Right lobe of liver (tissue), 6 donors: ENCODE results near the gene METAP2. TPM values are rescaled to one million over a fixed set of nuclear protein-coding genes. Genes with fewer than 3 reads are reported as not detected.

Source experiments
- ATAC-seq, 4 donors: fragments of 200-7000 bp; cut with Tn5 transposase; one replicate each; pipeline ENCODE4 v1.9.1; 2020; ENCODE audit warnings: mild to moderate bottlenecking in 4 of 4, moderate library complexity in 4 of 4
- DNase-seq, 3 donors: peaks; one replicate each; pipeline ENCODE4 v3.0.0-alpha.2; 2020
- H3K27ac ChIP-seq, 3 donors: fragments of 200-600 bp; one replicate each; pipeline ENCODE4 v1.8.0; 2022
- H3K27me3 ChIP-seq, 2 donors: fragments of 200-600 bp; one replicate each; pipeline ENCODE4 v1.8.0; 2022
- H3K36me3 ChIP-seq, 4 donors: fragments of 200-600 bp; sonication (generic) in 1 of 4; one replicate each; pipeline versions ENCODE4 v1.5.1 to v1.8.0; 2017 to 2022; ENCODE audit warnings: control low read depth in 1 of 4
- H3K4me1 ChIP-seq, 4 donors: fragments of 200-600 bp; sonication (generic) in 1 of 4; one replicate each; pipeline versions ENCODE4 v1.5.1 to v1.8.0; 2017 to 2022; ENCODE audit warnings: control low read depth in 1 of 4
- H3K4me3 ChIP-seq, 3 donors: fragments of 200-600 bp; one replicate each; pipeline ENCODE4 v1.8.0; 2022
- H3K9me3 ChIP-seq, 4 donors: fragments of 200-600 bp; sonication (generic) in 1 of 4; one replicate each; pipeline versions ENCODE4 v1.5.1 to v1.8.0; 2017 to 2022; ENCODE audit warnings: control low read depth in 1 of 4
- CTCF ChIP-seq, 4 donors: fragments of 200-600 bp in 3 of 4; fragments of 450-650 bp in 1 of 4; IDR thresholded peaks; one replicate each; pipeline versions ENCODE4 v1.5.1 to v1.8.0; 2016 to 2022; ENCODE audit warnings: antibody characterized with exemption in 4 of 4, mild to moderate bottlenecking in 2 of 4
- POLR2A ChIP-seq: fragments of 450-650 bp; IDR thresholded peaks from one replicate; pipeline ENCODE4 v1.6.1; 2017; ENCODE audit warnings: antibody characterized with exemption, mild to moderate bottlenecking
- WGBS: methylation state at CpG from one replicate; pipeline ENCODE4 v1.1.6; 2018; ENCODE audit warnings: low coverage, low lambda C conversion rate; ENCODE audit not compliant: insufficient coverage; ENCODE audit errors: missing lambda C conversion rate; 5-methylcytosine and 5-hydroxymethylcytosine counted together
- intact Hi-C, 2 donors: fragments of 100-400 bp; cut with DNase I; formaldehyde crosslinking; loops; one replicate each; pipeline versions ENCODE4 v1.11.2 to v1.14.1; 2022
- total RNA-seq, 6 experiments: library from RNA; depleted of rRNA in 2 of 6; stranded (reverse); fragments of >200 nt in 2 of 6; fragmentation: NEBNext Ultra II Directional in 3 of 6; extraction: Animal tissue kit (Norgen Biotek cat#: 25700) in 3 of 6; gene quantifications; one replicate each; pipeline versions ENCODE4 v1.1.0 to v1.2.4, GENCODE V29; 2016 to 2023
- donor health status: DM: no; HTN: yes; CAD: no.
- donor health status: DM: no; HTN: no; CAD: no.
- donor health status: DM: no; HTN: no; CAD: no.
- donor health status: DM: no; HTN: yes; CAD: no.
- donor health status: DM: no; HTN: yes; CAD: no.

The METAP2 gene
- total RNA-seq, 6 experiments from 2014 or later, result 25.5 to 62.0 (median 34.0) TPM

- H3K27ac ChIP-seq, result no peak overlapping the region
- H3K4me3 ChIP-seq, result no peak overlapping the region
- DNase-seq, result no peak
- peaks cover 0 to 16% of the 10 kb centered on the region in 2 donors for H3K27me3 ChIP-seq
- no peak for TF ChIP-seq CTCF (IDR thresholded peaks at IDR 0.05)
- TF ChIP-seq POLR2A, result no peak
- WGBS, result 80% methylated on average over 8 of the region's 8 CpGs
- intact Hi-C loops, result no loop called here
- H3K36me3 ChIP-seq, result no peaks in the 10 kb centered on the region
- H3K9me3 ChIP-seq, result no peaks in the 10 kb centered on the region
- no peak for ATAC-seq
- H3K4me1 ChIP-seq, result peaks cover 0 to 10% (median 2%) of the 10 kb centered on the region in 4 donors
Observed at GRCh38 chr12:95545731-95546490, 72.0 kb downstream of the METAP2 start.

- DNase-seq, result no peak
Observed at GRCh38 chr12:95546491-95546813, 72.5 kb downstream of the METAP2 start.

GRCh38 chr12:95547522-95548055, 73.6 kb downstream of the METAP2 start:
- no peak for TF ChIP-seq CTCF (IDR thresholded peaks at IDR 0.05)
- no peak for TF ChIP-seq POLR2A
- Histone ChIP-seq H3K27ac (no peak overlapping the region), H3K4me1 (peaks cover 0 to 10% (median 2%) of the 10 kb centered on the region in 4 donors), H3K27me3 (peaks cover 0 to 16% of the 10 kb centered on the region in 2 donors), H3K4me3 (peak overlapping the region; percentile 41 to 52 (median 48)), H3K36me3 (no peaks in the 10 kb centered on the region), H3K9me3 (no peaks in the 10 kb centered on the region)
- ATAC-seq (no peak), DNase-seq (no peak)
- WGBS, result 36% methylated on average over 8 of the region's 9 CpGs
- intact Hi-C loops, result no loop called here

More at GRCh38 chr12:95546491-95546813, 72.5 kb downstream of the METAP2 start:
- no peaks in the 10 kb centered on the region for H3K36me3 ChIP-seq
- H3K9me3 ChIP-seq, result no peaks in the 10 kb centered on the region
- H3K4me1 ChIP-seq, result peaks cover 0 to 10% (median 2%) of the 10 kb centered on the region in 4 donors
- WGBS, result 65% methylated on average over 9 of the region's 9 CpGs
- ATAC-seq, result no peak
- no peak overlapping the region for H3K4me3 ChIP-seq
- H3K27ac ChIP-seq, result no peak overlapping the region
- no peak for TF ChIP-seq CTCF (IDR thresholded peaks at IDR 0.05)
- TF ChIP-seq POLR2A, result no peak
- peaks cover 0 to 16% of the 10 kb centered on the region in 2 donors for H3K27me3 ChIP-seq
- intact Hi-C loops, result no loop called here

GRCh38 chr12:95548056-95548538, 74.1 kb downstream of the METAP2 start:
- ATAC-seq, result peak; percentile 38 to 41 (median 38)
- DNase-seq, result peak in 2 of 3 donors; percentile 24 to 54
- Histone ChIP-seq H3K9me3 (no peaks in the 10 kb centered on the region), H3K27me3 (peaks cover 0 to 16% of the 10 kb centered on the region in 2 donors), H3K27ac (no peak overlapping the region), H3K36me3 (no peaks in the 10 kb centered on the region), H3K4me3 (peak overlapping the region; percentile 41 to 52 (median 48)), H3K4me1 (peaks cover 0 to 10% (median 2%) of the 10 kb centered on the region in 4 donors)
- WGBS, result 13% methylated on average over 6 of the region's 50 CpGs
- intact Hi-C loops, result no loop called here
- TF ChIP-seq CTCF (IDR thresholded peaks at IDR 0.05) (no peak), POLR2A (no peak)
